Epithelial cell of esophagus (primary cell): ENCODE results near the gene APOL1.

Experiments
- DNase-seq: peaks from one replicate; pipeline ENCODE4 v3.0.0; 2010; ENCODE audit warnings: low read depth
- H3K4me3 ChIP-seq: 2 replicates; pipeline ENCODE4 v1.5.1; 2011; ENCODE audit warnings: mild to moderate bottlenecking, low read length, control low read depth
- CTCF ChIP-seq: IDR thresholded peaks from 2 replicates; pipeline ENCODE4 v1.5.1; 2011; ENCODE audit warnings: low read depth, mild to moderate bottlenecking, low read length, control low read depth, inconsistent platforms; ENCODE audit not compliant: insufficient read depth; ENCODE audit errors: missing control alignments

The APOL1 gene

DNA sequence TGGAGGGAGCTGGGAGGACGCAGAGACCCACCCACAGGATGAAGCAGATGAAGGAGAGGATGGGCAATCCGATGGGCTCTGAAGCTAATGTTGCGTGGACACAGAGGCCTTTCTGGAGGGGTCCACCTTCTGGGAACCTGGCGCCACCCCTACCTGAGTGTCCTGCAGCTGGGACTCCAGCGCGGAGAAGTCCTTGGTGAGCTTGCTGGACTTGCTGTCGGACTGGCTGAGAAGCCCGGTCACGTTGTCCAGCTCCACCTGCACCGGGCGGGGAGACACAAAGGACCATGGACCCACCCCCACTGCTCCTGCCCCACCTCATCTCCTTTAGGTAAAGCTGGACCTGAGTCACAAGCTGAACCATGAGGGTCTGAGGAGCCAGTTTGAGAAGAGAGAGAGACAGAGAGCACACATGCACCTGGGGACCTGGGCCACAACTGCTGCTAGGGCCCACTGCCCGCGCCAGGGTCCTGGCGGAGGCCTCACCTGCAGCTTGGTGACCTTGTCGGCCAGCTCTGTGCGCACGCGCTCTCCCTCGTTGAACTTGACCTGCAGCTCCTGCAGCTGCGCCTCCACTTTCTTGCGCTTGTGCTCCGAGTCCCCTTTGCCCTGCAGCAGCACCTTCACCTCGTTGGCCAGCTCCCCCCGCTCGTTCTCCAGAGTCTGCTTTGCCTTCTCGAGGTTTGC lies 40.8 kb downstream of the APOL1 start:
- no peak for TF ChIP-seq CTCF
- H3K4me3 ChIP-seq: no peak overlapping the region
- DNase-seq: no peak

DNA sequence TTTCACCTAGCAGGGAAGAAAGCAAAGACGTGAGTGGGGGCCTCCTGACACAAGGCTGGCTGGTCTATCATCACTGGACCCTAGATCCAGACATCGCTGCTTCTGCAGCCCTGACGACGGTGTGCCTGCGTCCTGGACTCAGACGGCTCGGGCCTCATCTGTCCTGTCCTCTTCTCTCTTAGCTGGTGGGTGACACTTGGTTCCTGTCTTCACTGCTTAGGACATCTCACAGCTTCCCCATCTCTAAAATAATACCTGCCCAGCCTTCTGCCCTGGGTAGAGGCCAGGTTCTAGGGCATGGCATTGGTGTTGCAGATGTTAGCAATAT lies 41.3 kb downstream of the APOL1 start:
- DNase-seq: no peak
- TF ChIP-seq CTCF: no peak
- H3K4me3 ChIP-seq: no peak overlapping the region

GRCh38 chr22:36294801-36295200 lies 41.9 kb downstream of the APOL1 start:
- no peak overlapping the region for H3K4me3 ChIP-seq
- TF ChIP-seq CTCF: no peak
- no peak for DNase-seq

DNA sequence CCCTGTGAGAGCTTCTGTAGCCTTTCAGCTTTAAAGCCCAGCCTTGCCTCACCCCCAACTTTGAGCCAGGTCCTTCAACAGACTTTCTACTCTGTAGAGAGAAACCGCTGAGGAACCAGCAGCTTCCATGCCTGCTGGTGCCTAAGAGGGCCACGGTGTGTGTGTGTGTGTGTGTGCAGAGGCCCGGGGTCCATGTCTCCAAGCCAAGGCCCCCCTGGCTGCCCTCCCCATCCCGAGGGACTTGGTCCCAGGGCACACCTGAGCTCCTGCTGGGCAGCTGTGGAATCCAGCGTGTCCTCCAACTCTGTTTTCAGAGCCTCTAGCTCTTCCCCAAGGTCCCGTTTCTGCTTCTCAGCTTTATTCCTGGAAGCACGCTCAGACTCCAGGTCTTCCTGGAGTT lies 42.3 kb downstream of the APOL1 start:
- H3K4me3 ChIP-seq: no peak overlapping the region
- TF ChIP-seq CTCF: no peak
- DNase-seq: no peak

GRCh38 chr22:36296690-36297089 lies 43.8 kb downstream of the APOL1 start:
- TF ChIP-seq CTCF: no peak
- H3K4me3 ChIP-seq: no peak overlapping the region
- no peak for DNase-seq

DNA sequence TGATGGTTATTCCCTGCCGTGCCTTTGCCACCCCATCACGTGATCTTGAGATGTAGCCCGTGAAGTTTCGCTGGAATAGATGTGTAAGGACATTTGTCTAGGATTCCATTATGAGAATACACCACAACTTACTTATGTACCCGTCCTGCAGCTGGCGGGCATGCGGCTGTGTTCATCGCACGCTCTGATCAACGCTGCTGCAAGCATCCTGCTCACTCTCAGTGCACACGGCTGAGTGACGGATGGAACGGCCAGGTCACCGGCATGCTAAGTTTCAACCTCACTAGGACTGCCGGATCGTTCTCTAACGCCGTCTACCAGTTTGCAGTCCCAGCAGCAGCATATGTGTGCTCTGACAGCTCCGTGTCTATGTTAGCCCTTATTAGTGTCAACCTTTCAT lies 44.6 kb downstream of the APOL1 start:
- TF ChIP-seq CTCF: no peak
- no peak for DNase-seq
- H3K4me3 ChIP-seq: no peak overlapping the region

DNA sequence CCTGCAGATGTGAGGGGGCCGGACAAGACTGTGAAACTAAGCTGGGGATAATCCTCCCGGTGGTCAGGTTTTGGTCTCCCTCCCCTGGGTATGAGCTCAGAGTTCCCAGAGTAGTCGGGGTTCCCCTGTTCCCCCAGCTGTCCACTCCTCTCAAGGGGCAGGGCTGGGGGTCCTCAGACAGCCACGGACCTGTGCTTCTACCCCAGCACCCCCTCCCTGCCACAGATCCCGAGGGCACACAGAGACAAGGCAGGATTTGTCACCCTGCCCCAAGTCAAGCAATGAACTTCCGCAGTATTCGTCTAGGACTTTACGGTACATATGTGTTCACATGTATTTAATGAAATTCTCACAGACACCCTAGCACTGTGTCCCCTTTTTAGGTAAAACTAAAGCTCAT lies 45.2 kb downstream of the APOL1 start:
- no peak for DNase-seq
- no peak for TF ChIP-seq CTCF
- H3K4me3 ChIP-seq: no peak overlapping the region
